Smooth muscle cell (in vitro differentiated cells): ENCODE data around the gene PHTF2. TPM values are rescaled to one million over a fixed set of nuclear protein-coding genes. Genes with fewer than 3 reads are reported as not detected.
A peak's percentile ranks its signal among the peaks of the same experiment; 100 is the strongest.

Experiments used
- DNase-seq: peaks from one replicate; lab custom pipeline; 2025; ENCODE audit not compliant: unreplicated experiment; lab: John Stamatoyannopoulos, UW
- H2AFZ ChIP-seq: fragments of 200-600 bp; sonication (generic); 2 replicates; pipeline ENCODE4 v1.6.0; 2016; ENCODE audit warnings: antibody characterized with exemption, low read depth, mild to moderate bottlenecking
- H3F3A ChIP-seq: fragments of 200-600 bp; sonication (generic); 2 replicates; pipeline ENCODE4 v1.6.0; 2017; ENCODE audit warnings: antibody characterized with exemption, low read depth
- H3K27ac ChIP-seq: fragments of 200-600 bp; sonication (generic); 2 replicates; pipeline ENCODE4 v1.5.1; 2016; ENCODE audit warnings: low read depth, mild to moderate bottlenecking
- H3K27me3 ChIP-seq: fragments of 200-600 bp; sonication (generic); 2 replicates; pipeline ENCODE4 v1.6.1; 2016; ENCODE audit warnings: low read depth, mild to moderate bottlenecking
- H3K36me3 ChIP-seq: fragments of 200-600 bp; sonication (generic); 2 replicates; pipeline ENCODE4 v1.5.1; 2016; ENCODE audit warnings: low read depth
- H3K4me1 ChIP-seq: fragments of 200-600 bp; sonication (generic); 2 replicates; pipeline ENCODE4 v1.5.1; 2016; ENCODE audit warnings: low read depth
- H3K4me2 ChIP-seq: fragments of 200-600 bp; sonication (generic); 2 replicates; pipeline ENCODE4 v1.6.0; 2016; ENCODE audit warnings: mild to moderate bottlenecking
- H3K4me3 ChIP-seq: fragments of 200-600 bp; sonication (generic); 2 replicates; pipeline ENCODE4 v1.5.1; 2016; ENCODE audit warnings: mild to moderate bottlenecking
- H3K79me2 ChIP-seq: fragments of 200-600 bp; sonication (generic); 2 replicates; pipeline ENCODE4 v1.6.0; 2016; ENCODE audit warnings: low read depth, mild to moderate bottlenecking
- H3K9ac ChIP-seq: fragments of 200-600 bp; sonication (generic); 2 replicates; pipeline ENCODE4 v1.6.0; 2016; ENCODE audit warnings: low read depth
- H3K9me3 ChIP-seq: fragments of 200-600 bp; sonication (generic); replicated peaks from 2 replicates; pipeline ENCODE4 v1.5.1; 2016; ENCODE audit warnings: low read depth
- H4K20me1 ChIP-seq: fragments of 200-600 bp; sonication (generic); 2 replicates; pipeline ENCODE4 v1.6.0; 2016; ENCODE audit warnings: low read depth
- WGBS: methylation state at CpG from one replicate; pipeline ENCODE4 v1.1.7; 2016; ENCODE audit warnings: low lambda C conversion rate; 5-methylcytosine and 5-hydroxymethylcytosine counted together
- polyA plus RNA-seq: library from polyadenylated mRNA; unstranded; fragments of >200 nt; fragmentation: Nextera tagmentation; extraction: Ambion mirVana; gene quantifications from 2 replicates; pipeline ENCODE4 v1.2.1, GENCODE V29; 2016
- total RNA-seq: library from RNA; depleted of rRNA; stranded (reverse); fragments of >200 nt; gene quantifications from 2 replicates; pipeline ENCODE4 v1.2.3, GENCODE V29; 2014
- TF ChIP-seq, protein P1 (sequence below): fragments of 200-600 bp; sonication (generic); IDR thresholded peaks from 2 replicates; pipeline ENCODE4 v1.5.1; 2017; ENCODE audit warnings: borderline replicate concordance, mild to moderate bottlenecking, antibody characterized with exemption; ENCODE audit not compliant: insufficient read depth, poor library complexity, severe bottlenecking

The PHTF2 gene
- total and polyA plus RNA-seq, 2 experiments from 2014 or later: 66.6 to 100 TPM

GRCh38 chr7:77910124-77910523, 111.6 kb downstream of the PHTF2 start:
- DNase-seq: no peak

DNA sequence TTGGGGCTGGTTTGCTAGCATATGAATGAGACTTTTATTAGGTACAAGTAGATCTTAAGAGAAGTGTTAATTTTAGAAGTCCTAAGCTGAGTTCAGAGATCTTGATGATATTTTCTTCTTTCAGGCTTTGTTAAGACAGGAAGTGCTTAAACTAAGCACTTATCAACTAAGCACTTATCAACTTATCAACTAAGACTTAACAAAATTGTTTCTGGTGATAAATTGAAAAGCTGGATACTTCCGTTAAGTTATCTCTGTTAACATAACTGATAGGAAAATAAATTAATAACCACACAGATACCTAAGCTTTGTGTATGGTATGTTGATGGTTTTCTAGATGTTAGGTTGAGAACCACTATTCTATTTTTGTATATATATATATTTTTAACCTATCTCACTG, 113.7 kb downstream of the PHTF2 start:
- H3K4me3 ChIP-seq: no peak overlapping the region
- TF ChIP-seq, protein P1, sequence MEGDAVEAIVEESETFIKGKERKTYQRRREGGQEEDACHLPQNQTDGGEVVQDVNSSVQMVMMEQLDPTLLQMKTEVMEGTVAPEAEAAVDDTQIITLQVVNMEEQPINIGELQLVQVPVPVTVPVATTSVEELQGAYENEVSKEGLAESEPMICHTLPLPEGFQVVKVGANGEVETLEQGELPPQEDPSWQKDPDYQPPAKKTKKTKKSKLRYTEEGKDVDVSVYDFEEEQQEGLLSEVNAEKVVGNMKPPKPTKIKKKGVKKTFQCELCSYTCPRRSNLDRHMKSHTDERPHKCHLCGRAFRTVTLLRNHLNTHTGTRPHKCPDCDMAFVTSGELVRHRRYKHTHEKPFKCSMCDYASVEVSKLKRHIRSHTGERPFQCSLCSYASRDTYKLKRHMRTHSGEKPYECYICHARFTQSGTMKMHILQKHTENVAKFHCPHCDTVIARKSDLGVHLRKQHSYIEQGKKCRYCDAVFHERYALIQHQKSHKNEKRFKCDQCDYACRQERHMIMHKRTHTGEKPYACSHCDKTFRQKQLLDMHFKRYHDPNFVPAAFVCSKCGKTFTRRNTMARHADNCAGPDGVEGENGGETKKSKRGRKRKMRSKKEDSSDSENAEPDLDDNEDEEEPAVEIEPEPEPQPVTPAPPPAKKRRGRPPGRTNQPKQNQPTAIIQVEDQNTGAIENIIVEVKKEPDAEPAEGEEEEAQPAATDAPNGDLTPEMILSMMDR: no peak

More at GRCh38 chr7:77910124-77910523, 111.6 kb downstream of the PHTF2 start:
- 93% methylated on average over 2 of the region's 2 CpGs for whole genome bisulfite sequencing
- Histone ChIP-seq H3K4me2 (no peak overlapping the region), H3K27me3 (no peaks in the 10 kb centered on the region), H3K36me3 (peaks cover 10% of the 10 kb centered on the region), H3K79me2 (no peaks in the 10 kb centered on the region), H2AFZ (no peak overlapping the region), H3K9me3 (no peaks in the 10 kb centered on the region), H3K27ac (no peak overlapping the region), H3K4me1 (no peaks in the 10 kb centered on the region), H4K20me1 (no peaks in the 10 kb centered on the region), H3K9ac (no peak overlapping the region), H3K4me3 (no peak overlapping the region), H3F3A (peaks cover 10% of the 10 kb centered on the region)
- TF ChIP-seq, protein P1: no peak

GRCh38 chr7:77913977-77914607, 115.5 kb downstream of the PHTF2 start:
- Histone ChIP-seq H3K4me2 (peak overlapping the region; percentile 69), H3F3A (peaks cover 10% of the 10 kb centered on the region), H3K4me1 (no peaks in the 10 kb centered on the region), H3K9ac (peak overlapping the region; percentile 51), H3K79me2 (peaks cover 2% of the 10 kb centered on the region), H3K36me3 (peaks cover 5% of the 10 kb centered on the region), H3K27ac (peak overlapping the region; percentile 89), H3K4me3 (no peak overlapping the region), H2AFZ (no peak overlapping the region), H4K20me1 (no peaks in the 10 kb centered on the region), H3K27me3 (no peaks in the 10 kb centered on the region), H3K9me3 (no peaks in the 10 kb centered on the region)
- WGBS: 47% methylated on average over 4 of the region's 4 CpGs
- TF ChIP-seq, protein P1: no peak
- DNase-seq: no peak

More for the DNA sequence above, 113.7 kb downstream of the PHTF2 start:
- Histone ChIP-seq H3F3A (peaks cover 10% of the 10 kb centered on the region), H3K4me1 (no peaks in the 10 kb centered on the region), H3K79me2 (no peaks in the 10 kb centered on the region), H3K9me3 (no peaks in the 10 kb centered on the region), H3K27ac (no peak overlapping the region), H3K36me3 (peaks cover 10% of the 10 kb centered on the region), H3K4me2 (no peak overlapping the region), H3K9ac (no peak overlapping the region), H2AFZ (no peak overlapping the region), H3K27me3 (no peaks in the 10 kb centered on the region), H4K20me1 (no peaks in the 10 kb centered on the region)
- WGBS: 50% methylated on average over 1 of the region's 1 CpG
- DNase-seq: no peak
